ACC112 (cell line): ENCODE measurements around the gene ZNF581.

Source experiments
- H2AFZ ChIP-seq: fragments of 200-600 bp; sonication (generic); one replicate; pipeline ENCODE4 v1.6.0; 2017; ENCODE audit warnings: antibody characterized with exemption, low read length; ENCODE audit not compliant: unreplicated experiment
- H3K27ac ChIP-seq: fragments of 200-600 bp; sonication (generic); 2 replicates; pipeline ENCODE4 v1.5.1; 2014; ENCODE audit warnings: low read depth, mild to moderate bottlenecking, antibody characterized with exemption, low read length, moderate library complexity
- H3K27me3 ChIP-seq: fragments of 200-600 bp; sonication (generic); 2 replicates; pipeline ENCODE4 v1.6.1; 2014; ENCODE audit warnings: mild to moderate bottlenecking, antibody characterized with exemption, low read length, moderate library complexity, mixed read lengths; ENCODE audit not compliant: insufficient read depth
- H3K36me3 ChIP-seq: fragments of 200-600 bp; sonication (generic); 2 replicates; pipeline ENCODE4 v1.6.1; 2016; ENCODE audit warnings: mild to moderate bottlenecking, antibody characterized with exemption, low read length, moderate library complexity, mixed read lengths; ENCODE audit not compliant: insufficient read depth
- H3K4me1 ChIP-seq: fragments of 200-600 bp; sonication (generic); one replicate; pipeline ENCODE4 v1.6.1; 2016; ENCODE audit warnings: low read length, mixed read lengths; ENCODE audit not compliant: insufficient read depth, unreplicated experiment, control insufficient read depth
- H3K4me3 ChIP-seq: fragments of 200-600 bp; sonication (generic); 2 replicates; pipeline ENCODE4 v1.5.1; 2014; ENCODE audit warnings: mild to moderate bottlenecking, low read depth, low read length
- H3K79me2 ChIP-seq: fragments of 200-600 bp; sonication (generic); one replicate; pipeline ENCODE4 v1.6.0; 2016; ENCODE audit warnings: low read length; ENCODE audit not compliant: control insufficient read depth, unreplicated experiment, insufficient read depth

The ZNF581 gene

GRCh38 chr19:55681131-55682092, 38.0 kb downstream of the ZNF581 start:
- Histone ChIP-seq H3K4me3 (no peak overlapping the region), H3K79me2 (peaks cover 74% of the 10 kb centered on the region), H3K36me3 (peaks cover 10% of the 10 kb centered on the region; the same call in 1 of the 2 replicates), H3K27me3 (no peaks in the 10 kb centered on the region), H3K4me1 (peaks cover 31% of the 10 kb centered on the region), H3K27ac (no peak overlapping the region; the same call in 1 of the 2 replicates), H2AFZ (no peak overlapping the region)

GRCh38 chr19:55683449-55684261, 40.2 kb downstream of the ZNF581 start:
- Histone ChIP-seq H3K36me3 (peaks cover 10% of the 10 kb centered on the region; the same call in 1 of the 2 replicates), H3K4me3 (no peak overlapping the region), H3K4me1 (peaks cover 16% of the 10 kb centered on the region), H3K27ac (no peak overlapping the region), H3K27me3 (no peaks in the 10 kb centered on the region), H2AFZ (no peak overlapping the region), H3K79me2 (peaks cover 55% of the 10 kb centered on the region)

- no peak overlapping the region for H2AFZ ChIP-seq
- H3K79me2 ChIP-seq = peaks cover 46% of the 10 kb centered on the region
- no peaks in the 10 kb centered on the region for H3K27me3 ChIP-seq
- peaks cover 7% of the 10 kb centered on the region for H3K4me1 ChIP-seq
- no peak overlapping the region for H3K27ac ChIP-seq
- H3K36me3 ChIP-seq = 0 out of 2 replicates have a peak, but pooled peaks cover 5% of the 10 kb centered on the region
- H3K4me3 ChIP-seq = no peak overlapping the region
Observed at GRCh38 chr19:55684946-55685681, 41.7 kb downstream of the ZNF581 start.

DNA sequence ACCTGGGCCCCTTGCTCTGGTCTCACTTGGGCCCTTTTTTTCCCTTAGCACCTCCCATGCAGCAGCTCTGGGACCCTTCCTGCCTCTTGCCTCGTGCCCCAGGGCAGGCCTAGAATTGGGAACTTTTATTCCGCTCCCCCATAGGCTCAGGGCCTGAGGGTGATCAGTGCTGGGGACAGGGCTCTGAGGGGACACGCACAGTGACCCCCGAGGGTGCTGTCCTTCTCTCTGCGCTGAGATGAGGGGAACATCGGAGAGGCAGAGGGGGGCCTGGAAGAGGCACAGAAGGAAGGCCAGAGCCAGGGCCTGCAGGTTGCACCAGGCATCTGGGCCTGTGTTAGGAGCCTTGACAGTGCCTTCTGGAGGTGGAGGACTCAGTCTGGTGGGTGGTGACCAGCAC, 42.3 kb downstream of the ZNF581 start:
- peaks cover 7% of the 10 kb centered on the region for H3K4me1 ChIP-seq
- no peak overlapping the region for H2AFZ ChIP-seq
- no peak overlapping the region for H3K4me3 ChIP-seq
- H3K27me3 ChIP-seq = no peaks in the 10 kb centered on the region
- peaks cover 39% of the 10 kb centered on the region for H3K79me2 ChIP-seq
- no peak overlapping the region for H3K27ac ChIP-seq
- 0 out of 2 replicates have a peak, but pooled peaks cover 5% of the 10 kb centered on the region for H3K36me3 ChIP-seq

GRCh38 chr19:55686311-55687050, 43.0 kb downstream of the ZNF581 start:
- H3K36me3 ChIP-seq = 0 out of 2 replicates have a peak, but pooled peaks cover 5% of the 10 kb centered on the region
- H3K27me3 ChIP-seq = no peaks in the 10 kb centered on the region
- H3K27ac ChIP-seq = no peak overlapping the region
- peaks cover 32% of the 10 kb centered on the region for H3K79me2 ChIP-seq
- H2AFZ ChIP-seq = no peak overlapping the region
- peaks cover 1% of the 10 kb centered on the region for H3K4me1 ChIP-seq
- no peak overlapping the region for H3K4me3 ChIP-seq

GRCh38 chr19:55687281-55688201, 44.1 kb downstream of the ZNF581 start:
- Histone ChIP-seq H3K27me3 (no peaks in the 10 kb centered on the region), H3K4me3 (no peak overlapping the region), H3K79me2 (peaks cover 23% of the 10 kb centered on the region), H3K4me1 (no peaks in the 10 kb centered on the region), H3K27ac (no peak overlapping the region), H3K36me3 (no peaks in the 10 kb centered on the region), H2AFZ (no peak overlapping the region)

- no peak overlapping the region for H3K4me3 ChIP-seq
- no peak overlapping the region for H2AFZ ChIP-seq
- H3K27me3 ChIP-seq = no peaks in the 10 kb centered on the region
- peaks cover 19% of the 10 kb centered on the region for H3K79me2 ChIP-seq
- no peaks in the 10 kb centered on the region for H3K36me3 ChIP-seq
- no peaks in the 10 kb centered on the region for H3K4me1 ChIP-seq
- no peak overlapping the region for H3K27ac ChIP-seq
Observed at GRCh38 chr19:55688422-55689218, 45.2 kb downstream of the ZNF581 start.

- no peak overlapping the region for H3K27ac ChIP-seq
- H3K4me3 ChIP-seq = no peak overlapping the region
- H3K36me3 ChIP-seq = no peaks in the 10 kb centered on the region
- no peaks in the 10 kb centered on the region for H3K4me1 ChIP-seq
- no peak overlapping the region for H2AFZ ChIP-seq
- H3K79me2 ChIP-seq = peaks cover 12% of the 10 kb centered on the region
- H3K27me3 ChIP-seq = no peaks in the 10 kb centered on the region
Observed at GRCh38 chr19:55689411-55690108, 46.1 kb downstream of the ZNF581 start.
